Fibroblast of lung (primary cell): ENCODE measurements around the gene LARP4B. TPM values are rescaled to one million over a fixed set of nuclear protein-coding genes. Genes with fewer than 3 reads are reported as not detected.

ENCODE experiments used
- DNase-seq, 2 donors: peaks; one replicate each; pipeline versions ENCODE4 v3.0.0 to v3.0.0-alpha.2; 2010; ENCODE audit warnings: low read depth in 2 of 2
- H2AFZ ChIP-seq: 2 replicates; pipeline ENCODE4 v1.5.1; 2012; ENCODE audit warnings: low read length, control low read depth, inconsistent platforms
- H3K27ac ChIP-seq: 2 replicates; pipeline ENCODE4 v1.5.1; 2011; ENCODE audit warnings: low read length, control low read depth; ENCODE audit not compliant: insufficient read depth
- H3K27me3 ChIP-seq: 2 replicates; pipeline ENCODE4 v1.5.1; 2011; ENCODE audit warnings: mild to moderate bottlenecking, low read length; ENCODE audit not compliant: control insufficient read depth, insufficient read depth
- H3K36me3 ChIP-seq: 2 replicates; pipeline ENCODE4 v1.5.1; 2011; ENCODE audit warnings: low read length; ENCODE audit not compliant: control insufficient read depth, insufficient read depth
- H3K4me1 ChIP-seq: 2 replicates; pipeline ENCODE4 v1.5.1; 2011; ENCODE audit warnings: low read length; ENCODE audit not compliant: control insufficient read depth, insufficient read depth; ENCODE audit errors: extremely low read depth
- H3K4me2 ChIP-seq: 2 replicates; pipeline ENCODE4 v1.5.1; 2011; ENCODE audit warnings: low read length, control low read depth; ENCODE audit not compliant: insufficient read depth; ENCODE audit errors: extremely low read depth
- H3K4me3 ChIP-seq, 4 experiments: fragments of 200-600 bp in 1 of 4; sonication (generic) in 1 of 4; replicated peaks in 1 of 4; 2 replicates each; pipeline ENCODE4 v1.5.1; 2011 to 2016; ENCODE audit warnings: low read length in 4 of 4, low read depth in 3 of 4, mild to moderate bottlenecking in 3 of 4, control low read depth in 2 of 4, inconsistent platforms in 1 of 4, mixed read lengths in 1 of 4; ENCODE audit not compliant: insufficient read depth in 1 of 4; ENCODE audit errors: control extremely low read depth in 1 of 4
- H3K79me2 ChIP-seq: 2 replicates; pipeline ENCODE4 v1.5.1; 2012; ENCODE audit warnings: mild to moderate bottlenecking, low read length, inconsistent platforms; ENCODE audit not compliant: control insufficient read depth, insufficient read depth
- H3K9ac ChIP-seq: 2 replicates; pipeline ENCODE4 v1.5.1; 2011; ENCODE audit warnings: mild to moderate bottlenecking, low read length, control low read depth; ENCODE audit not compliant: insufficient read depth
- H3K9me3 ChIP-seq: 2 replicates; pipeline ENCODE4 v1.5.1; 2012; ENCODE audit warnings: low read depth, low read length; ENCODE audit not compliant: control insufficient read depth, insufficient read depth
- H4K20me1 ChIP-seq: 2 replicates; pipeline ENCODE4 v1.5.1; 2011; ENCODE audit warnings: low read length; ENCODE audit not compliant: control insufficient read depth, insufficient read depth; ENCODE audit errors: extremely low read depth
- EZH2 ChIP-seq: IDR thresholded peaks from 2 replicates; pipeline ENCODE4 v1.5.1; 2012; ENCODE audit warnings: low read length, control low read depth, mild to moderate bottlenecking; ENCODE audit errors: missing control alignments
- polyA plus RNA-seq, 2 donors: library from polyadenylated mRNA; depleted of rRNA in 1 of 2; stranded (reverse) in 1 of 2; unstranded in 1 of 2; fragments of >200 nt; gene quantifications; 2 replicates each; pipeline ENCODE4 v1.2.1, GENCODE V29; 2011 to 2012; ENCODE audit warnings: missing spikeins in 1 of 2
- total RNA-seq: library from RNA; depleted of rRNA; stranded (reverse); fragments of >200 nt; gene quantifications from 2 replicates; pipeline ENCODE4 v1.2.1, GENCODE V29; 2014
- TF ChIP-seq, protein P1 (sequence below), 2 donors: IDR thresholded peaks in 1 of 2; conservative IDR thresholded peaks in 1 of 2; 1 replicate in 1 of 2; 2 replicates in 1 of 2; pipeline ENCODE4 v1.5.1; 2011 to 2012; ENCODE audit warnings: low read length in 2 of 2, control low read depth in 1 of 2, inconsistent platforms in 1 of 2, low read depth in 1 of 2, mild to moderate bottlenecking in 1 of 2

Gene LARP4B
- total and polyA plus RNA-seq, 2 donors (not counting 1 experiment from before 2014, with no cell fraction given): 25.4 to 38.6 TPM

DNA sequence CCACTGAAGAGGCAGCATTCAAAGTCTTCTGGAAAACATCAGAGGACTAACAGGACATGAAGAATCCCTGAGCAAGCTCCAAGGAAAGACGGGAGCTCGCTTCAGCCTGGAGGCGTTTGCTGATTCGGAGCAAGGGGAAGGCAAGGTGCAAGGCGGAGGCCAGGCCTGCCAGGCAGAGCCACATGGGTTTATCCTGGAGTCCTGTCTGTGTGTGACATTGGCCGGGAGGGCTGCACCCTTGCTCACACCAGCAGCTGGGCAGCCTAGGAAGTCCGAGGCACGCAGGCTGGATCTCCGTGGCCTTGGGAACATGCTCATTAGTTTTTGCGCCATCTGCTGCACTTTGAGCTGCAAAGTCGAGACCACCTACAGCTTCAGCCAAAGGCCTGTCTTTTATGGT, 22.3 kb upstream of the LARP4B start:
- H2AFZ ChIP-seq: no peak overlapping the region
- no peaks in the 10 kb centered on the region for H3K79me2 ChIP-seq
- no peak overlapping the region for H3K9ac ChIP-seq
- no peaks in the 10 kb centered on the region for H3K9me3 ChIP-seq
- H3K36me3 ChIP-seq: no peaks in the 10 kb centered on the region
- H3K4me1 ChIP-seq: no peaks in the 10 kb centered on the region
- H3K4me3 ChIP-seq: no peak overlapping the region
- peaks cover 9% of the 10 kb centered on the region for H3K27me3 ChIP-seq
- no peak for DNase-seq
- H4K20me1 ChIP-seq: no peaks in the 10 kb centered on the region
- H3K27ac ChIP-seq: no peak overlapping the region
- no peak for TF ChIP-seq EZH2
- TF ChIP-seq, protein P1, sequence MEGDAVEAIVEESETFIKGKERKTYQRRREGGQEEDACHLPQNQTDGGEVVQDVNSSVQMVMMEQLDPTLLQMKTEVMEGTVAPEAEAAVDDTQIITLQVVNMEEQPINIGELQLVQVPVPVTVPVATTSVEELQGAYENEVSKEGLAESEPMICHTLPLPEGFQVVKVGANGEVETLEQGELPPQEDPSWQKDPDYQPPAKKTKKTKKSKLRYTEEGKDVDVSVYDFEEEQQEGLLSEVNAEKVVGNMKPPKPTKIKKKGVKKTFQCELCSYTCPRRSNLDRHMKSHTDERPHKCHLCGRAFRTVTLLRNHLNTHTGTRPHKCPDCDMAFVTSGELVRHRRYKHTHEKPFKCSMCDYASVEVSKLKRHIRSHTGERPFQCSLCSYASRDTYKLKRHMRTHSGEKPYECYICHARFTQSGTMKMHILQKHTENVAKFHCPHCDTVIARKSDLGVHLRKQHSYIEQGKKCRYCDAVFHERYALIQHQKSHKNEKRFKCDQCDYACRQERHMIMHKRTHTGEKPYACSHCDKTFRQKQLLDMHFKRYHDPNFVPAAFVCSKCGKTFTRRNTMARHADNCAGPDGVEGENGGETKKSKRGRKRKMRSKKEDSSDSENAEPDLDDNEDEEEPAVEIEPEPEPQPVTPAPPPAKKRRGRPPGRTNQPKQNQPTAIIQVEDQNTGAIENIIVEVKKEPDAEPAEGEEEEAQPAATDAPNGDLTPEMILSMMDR (conservative IDR thresholded peaks at IDR 0.05 in 1 of 2, IDR thresholded peaks at IDR 0.05 in 1 of 2; ENCODE audit: low read depth in 1 of 2, low read length in 2 of 2): no peak
- no peak overlapping the region for H3K4me2 ChIP-seq

GRCh38 chr10:949446-949845, 17.9 kb upstream of the LARP4B start:
- peaks cover 9% of the 10 kb centered on the region for H3K27me3 ChIP-seq
- no peaks in the 10 kb centered on the region for H4K20me1 ChIP-seq

GRCh38 chr10:948347-948746, 16.8 kb upstream of the LARP4B start:
- Histone ChIP-seq H3K79me2 (no peaks in the 10 kb centered on the region), H4K20me1 (no peaks in the 10 kb centered on the region), H3K27ac (no peak overlapping the region), H3K4me1 (no peaks in the 10 kb centered on the region), H3K9ac (no peak overlapping the region), H3K4me2 (no peak overlapping the region), H3K9me3 (no peaks in the 10 kb centered on the region), H2AFZ (no peak overlapping the region), H3K27me3 (peaks cover 4% of the 10 kb centered on the region), H3K4me3 (no peak overlapping the region), H3K36me3 (no peaks in the 10 kb centered on the region)
- no peak for DNase-seq
- no peak for TF ChIP-seq EZH2
- TF ChIP-seq, protein P1 (conservative IDR thresholded peaks at IDR 0.05 in 1 of 2, IDR thresholded peaks at IDR 0.05 in 1 of 2; ENCODE audit: low read depth in 1 of 2, low read length in 2 of 2): no peak

More at GRCh38 chr10:949446-949845, 17.9 kb upstream of the LARP4B start:
- Histone ChIP-seq H3K36me3 (no peaks in the 10 kb centered on the region), H3K9me3 (no peaks in the 10 kb centered on the region), H3K4me2 (no peak overlapping the region), H3K79me2 (no peaks in the 10 kb centered on the region), H3K4me3 (no peak overlapping the region), H3K4me1 (no peaks in the 10 kb centered on the region), H3K27ac (no peak overlapping the region), H3K9ac (no peak overlapping the region), H2AFZ (no peak overlapping the region)
- no peak for DNase-seq
- TF ChIP-seq, protein P1 (conservative IDR thresholded peaks at IDR 0.05 in 1 of 2, IDR thresholded peaks at IDR 0.05 in 1 of 2; ENCODE audit: low read depth in 1 of 2, low read length in 2 of 2): no peak
- TF ChIP-seq EZH2: no peak
